HG02943 (cell line): Measurements from ENCODE around the gene GALNT3.

ENCODE experiments used
- ATAC-seq: cut with Tn5 transposase; IDR thresholded peaks from one replicate; pipeline ENCODE4 v1.9.1; 2021; ENCODE audit warnings: mild to moderate bottlenecking, low read depth, moderate library complexity; ENCODE audit not compliant: unreplicated experiment

Gene GALNT3

GRCh38 chr2:165746501-165746900, 47.5 kb downstream of the GALNT3 start:
- no peak for ATAC-seq

GRCh38 chr2:165745916-165746315, 48.1 kb downstream of the GALNT3 start:
- ATAC-seq = no peak

- peak; percentile 88 for ATAC-seq
Measured at GRCh38 chr2:165743442-165743841, 50.6 kb downstream of the GALNT3 start.

- ATAC-seq = no peak
Measured at GRCh38 chr2:165725421-165725820, 68.6 kb downstream of the GALNT3 start.

- no peak for ATAC-seq
Measured at GRCh38 chr2:165720511-165720910, 73.5 kb downstream of the GALNT3 start.

- ATAC-seq = no peak
Measured at GRCh38 chr2:165718610-165719210, 75.3 kb downstream of the GALNT3 start.

- no peak for ATAC-seq
Measured at GRCh38 chr2:165716091-165716490, 78.0 kb downstream of the GALNT3 start.

GRCh38 chr2:165706960-165707487, 87.0 kb downstream of the GALNT3 start:
- no peak for ATAC-seq

- no peak for ATAC-seq
Measured at GRCh38 chr2:165701147-165701546, 92.9 kb downstream of the GALNT3 start.

GRCh38 chr2:165700531-165700930, 93.5 kb downstream of the GALNT3 start:
- ATAC-seq = no peak

GRCh38 chr2:165699946-165700345, 94.1 kb downstream of the GALNT3 start:
- no peak for ATAC-seq

GRCh38 chr2:165698444-165698884, 95.6 kb downstream of the GALNT3 start:
- ATAC-seq = no peak

GRCh38 chr2:165697748-165698443, 96.2 kb downstream of the GALNT3 start:
- ATAC-seq = no peak
